SK-N-SH treated with all-trans-retinoic acid at 6 μM for 48 hours (cell line): ENCODE data around the gene ECEL1.

ENCODE experiments used
- ARNTL ChIP-seq: fragments of 450-650 bp; formaldehyde crosslinking; IDR thresholded peaks from 2 replicates; pipeline ENCODE4 v1.5.0; 2020; ENCODE audit warnings: low read depth, mild to moderate bottlenecking, moderate library complexity, borderline replicate concordance
- CREB5 ChIP-seq: fragments of 250-450 bp; sonication (Bioruptor Pico); IDR thresholded peaks from 2 replicates; pipeline ENCODE4 v1.5.1; 2020; ENCODE audit warnings: low read depth, mild to moderate bottlenecking, moderate library complexity
- CSRNP3 ChIP-seq: fragments of 250-450 bp; sonication (Bioruptor Pico); IDR thresholded peaks from 2 replicates; pipeline ENCODE4 v1.5.1; 2021; ENCODE audit warnings: mild to moderate bottlenecking, moderate library complexity
- ISL1 ChIP-seq: fragments of 250-450 bp; sonication (Bioruptor Pico); IDR thresholded peaks from 2 replicates; pipeline ENCODE4 v2.1.2; 2022; ENCODE audit warnings: mild to moderate bottlenecking, moderate library complexity
- OSR1 ChIP-seq: fragments of 250-450 bp; sonication (Bioruptor Pico); IDR thresholded peaks from 2 replicates; pipeline ENCODE4 v1.8.0; 2022; ENCODE audit warnings: moderate library complexity, mild to moderate bottlenecking, inconsistent platforms
- PATZ1 ChIP-seq: fragments of 250-450 bp; sonication (Bioruptor Pico); IDR thresholded peaks from 2 replicates; pipeline ENCODE4 v1.8.0; 2020; ENCODE audit warnings: mild to moderate bottlenecking, moderate library complexity, borderline replicate concordance
- PPARA ChIP-seq: fragments of 250-450 bp; sonication (Bioruptor Pico); IDR thresholded peaks from 2 replicates; pipeline ENCODE4 v1.5.0; 2020; ENCODE audit warnings: mild to moderate bottlenecking, borderline replicate concordance
- RARB ChIP-seq: fragments of 250-450 bp; sonication (Bioruptor Pico); IDR thresholded peaks from 2 replicates; pipeline ENCODE4 v1.8.0; 2021; ENCODE audit warnings: mild to moderate bottlenecking, moderate library complexity
- TOX ChIP-seq: fragments of 250-450 bp; sonication (Bioruptor Pico); IDR thresholded peaks from 2 replicates; pipeline ENCODE4 v1.8.0; 2021; ENCODE audit warnings: mild to moderate bottlenecking, moderate library complexity, borderline replicate concordance
- ZC3H10 ChIP-seq: fragments of 250-450 bp; sonication (Bioruptor Pico); IDR thresholded peaks from 2 replicates; pipeline ENCODE4 v1.5.1; 2021; ENCODE audit warnings: mild to moderate bottlenecking, moderate library complexity
- ZFP3 ChIP-seq: fragments of 250-450 bp; sonication (Bioruptor Pico); IDR thresholded peaks from 2 replicates; pipeline ENCODE4 v1.5.0; 2020; ENCODE audit warnings: mild to moderate bottlenecking, moderate library complexity
- ZFP30 ChIP-seq: fragments of 450-650 bp; formaldehyde crosslinking; IDR thresholded peaks from 2 replicates; pipeline ENCODE4 v1.5.0; 2022; ENCODE audit warnings: mild to moderate bottlenecking, moderate library complexity
- ZNF70 ChIP-seq: fragments of 450-650 bp; formaldehyde crosslinking; IDR thresholded peaks from 2 replicates; pipeline ENCODE4 v1.5.0; 2020; ENCODE audit warnings: mild to moderate bottlenecking, moderate library complexity
- ZNF8 ChIP-seq: fragments of 450-650 bp; formaldehyde crosslinking; IDR thresholded peaks from 2 replicates; pipeline ENCODE4 v1.5.0; 2020; ENCODE audit warnings: mild to moderate bottlenecking, moderate library complexity

GRCh38 chr2:232457121-232458011 lies 30.3 kb downstream of the ECEL1 start:
- TF ChIP-seq CSRNP3 (CRISPR knock-in tag) (no peak), ARNTL (CRISPR knock-in tag) (no peak), ISL1 (no peak), RARB (CRISPR knock-in tag) (no peak), PATZ1 (no peak), ZNF8 (CRISPR knock-in tag) (no peak), OSR1 (CRISPR knock-in tag) (no peak), CREB5 (CRISPR knock-in tag) (no peak), TOX (no peak), ZFP30 (CRISPR knock-in tag) (no peak), ZFP3 (CRISPR knock-in tag) (no peak), ZNF70 (CRISPR knock-in tag) (no peak), PPARA (CRISPR knock-in tag) (no peak), ZC3H10 (no peak)
